Liver (tissue), 9 donors: ENCODE data around the gene GLS. TPM values are rescaled to one million over a fixed set of nuclear protein-coding genes. Genes with fewer than 3 reads are reported as not detected.

ENCODE experiments used
- DNase-seq: peaks from one replicate; pipeline ENCODE4 v3.0.0-alpha.2; 2017; ENCODE audit warnings: low spot score
- H3K27ac ChIP-seq, 2 donors: one replicate each; pipeline ENCODE4 v1.7.0; 2013; ENCODE audit warnings: inconsistent platforms in 2 of 2, low read length in 2 of 2, control low read depth in 1 of 2, low read depth in 1 of 2, mild to moderate bottlenecking in 1 of 2
- H3K27me3 ChIP-seq, 4 donors: one replicate each; pipeline versions ENCODE4 v1.6.1 to v1.7.0; 2013; ENCODE audit warnings: low read length in 3 of 4, inconsistent platforms in 1 of 4, mild to moderate bottlenecking in 1 of 4, moderate library complexity in 1 of 4; ENCODE audit not compliant: control insufficient read depth in 4 of 4, insufficient read depth in 4 of 4
- H3K36me3 ChIP-seq, 4 donors: one replicate each; pipeline versions ENCODE4 v1.6.1 to v1.7.0; 2013; ENCODE audit warnings: low read length in 3 of 4, mild to moderate bottlenecking in 3 of 4, low read depth in 1 of 4, moderate library complexity in 1 of 4; ENCODE audit not compliant: control insufficient read depth in 4 of 4, insufficient read depth in 3 of 4
- H3K4me1 ChIP-seq, 4 donors: one replicate each; pipeline versions ENCODE4 v1.6.1 to v1.7.0; 2013; ENCODE audit warnings: low read length in 3 of 4, mild to moderate bottlenecking in 3 of 4, moderate library complexity in 1 of 4; ENCODE audit not compliant: control insufficient read depth in 4 of 4, insufficient read depth in 4 of 4
- H3K4me3 ChIP-seq, 3 donors: one replicate each; pipeline versions ENCODE4 v1.6.1 to v1.7.0; 2013; ENCODE audit warnings: low read length in 3 of 3, control low read depth in 1 of 3, low read depth in 1 of 3, mild to moderate bottlenecking in 1 of 3
- H3K9ac ChIP-seq, 2 donors: one replicate each; pipeline ENCODE4 v1.7.0; 2013; ENCODE audit warnings: low read length in 2 of 2, mild to moderate bottlenecking in 2 of 2, moderate library complexity in 2 of 2, control low read depth in 1 of 2, low read depth in 1 of 2
- H3K9me3 ChIP-seq, 4 donors: one replicate each; pipeline versions ENCODE4 v1.6.1 to v1.7.0; 2013; ENCODE audit warnings: low read length in 3 of 4; ENCODE audit not compliant: control insufficient read depth in 4 of 4
- ATF3 ChIP-seq: IDR thresholded peaks from 2 replicates; pipeline ENCODE4 v1.6.1; 2016; ENCODE audit warnings: antibody characterized with exemption
- EGR1 ChIP-seq, 2 donors: IDR thresholded peaks; 2 replicates each; pipeline ENCODE4 v1.6.1; 2016 to 2018; ENCODE audit warnings: antibody characterized with exemption in 2 of 2, low read depth in 2 of 2
- FOXA1 ChIP-seq: IDR thresholded peaks from 2 replicates; pipeline ENCODE4 v1.6.1; 2016; ENCODE audit warnings: antibody characterized with exemption
- FOXA2 ChIP-seq: IDR thresholded peaks from 2 replicates; pipeline ENCODE4 v1.6.1; 2016; ENCODE audit warnings: antibody characterized with exemption
- GABPA ChIP-seq, 2 donors: IDR thresholded peaks in 1 of 2; conservative IDR thresholded peaks in 1 of 2; 2 replicates each; pipeline ENCODE4 v1.6.1; 2016; ENCODE audit warnings: antibody characterized with exemption in 2 of 2, mild to moderate bottlenecking in 1 of 2, moderate library complexity in 1 of 2
- HNF4A ChIP-seq, 2 donors: conservative IDR thresholded peaks; 2 replicates each; pipeline ENCODE4 v1.6.1; 2016; ENCODE audit warnings: antibody characterized with exemption in 2 of 2, mild to moderate bottlenecking in 2 of 2
- JUND ChIP-seq, 2 donors: IDR thresholded peaks; 2 replicates each; pipeline ENCODE4 v1.6.1; 2016; ENCODE audit warnings: antibody characterized with exemption in 2 of 2
- MAX ChIP-seq: IDR thresholded peaks from 2 replicates; pipeline ENCODE4 v1.6.1; 2016; ENCODE audit warnings: antibody characterized with exemption
- NR2F2 ChIP-seq: IDR thresholded peaks from 2 replicates; pipeline ENCODE4 v1.6.1; 2016; ENCODE audit warnings: antibody characterized with exemption
- RAD21 ChIP-seq, 2 donors: IDR thresholded peaks; 2 replicates each; pipeline ENCODE4 v1.6.1; 2016; ENCODE audit warnings: antibody characterized with exemption in 2 of 2, mild to moderate bottlenecking in 2 of 2
- REST ChIP-seq: IDR thresholded peaks from 2 replicates; pipeline ENCODE4 v1.6.1; 2016; ENCODE audit warnings: antibody characterized with exemption, mild to moderate bottlenecking
- RXRA ChIP-seq, 2 donors: IDR thresholded peaks; 2 replicates each; pipeline ENCODE4 v1.6.1; 2017 to 2018; ENCODE audit warnings: antibody characterized with exemption in 2 of 2, mild to moderate bottlenecking in 1 of 2
- SP1 ChIP-seq: IDR thresholded peaks from 2 replicates; pipeline ENCODE4 v1.6.1; 2018; ENCODE audit warnings: antibody characterized with exemption, mild to moderate bottlenecking
- TAF1 ChIP-seq: conservative IDR thresholded peaks from 2 replicates; pipeline ENCODE4 v1.6.1; 2016; ENCODE audit warnings: antibody characterized with exemption, mild to moderate bottlenecking
- YY1 ChIP-seq: IDR thresholded peaks from 2 replicates; pipeline ENCODE4 v1.6.1; 2016; ENCODE audit warnings: antibody characterized with exemption, mild to moderate bottlenecking
- WGBS: extraction: QIAGEN DNeasy Blood & Tissue Kit; methylation state at CpG from one replicate; pipeline ENCODE4 v1.1.7; 2013; 5-methylcytosine and 5-hydroxymethylcytosine counted together
- polyA plus RNA-seq, 2 donors: library from polyadenylated mRNA; stranded (reverse) in 1 of 2; unstranded in 1 of 2; fragments of 200-250 nt in 1 of 2; fragments of >200 nt in 1 of 2; fragmentation: Nextera tagmentation in 1 of 2; extraction: Ambion mirVana in 1 of 2; gene quantifications; one replicate each; pipeline versions ENCODE4 v1.2.1 to v1.2.3, GENCODE V29; 2013 to 2015
- total RNA-seq, 2 donors: library from RNA; depleted of rRNA; stranded (reverse); fragments of >200 nt; gene quantifications; one replicate each; pipeline ENCODE4 v1.2.3, GENCODE V29; 2014
- TF ChIP-seq, protein P1 (sequence below): fragments of 150-350 bp; IDR thresholded peaks from 2 replicates; pipeline ENCODE4 v1.5.1; 2017; ENCODE audit warnings: improper control_type of control experiment, low read depth, low read length; ENCODE audit not compliant: missing input control
- TF ChIP-seq, protein P2 (sequence below): IDR thresholded peaks from 2 replicates; pipeline ENCODE4 v1.6.1; 2016; ENCODE audit warnings: antibody characterized with exemption
- donor health status: healthy.
- donor health status: healthy.
- donor health status: healthy.
- donor health status: healthy.
- donor health status: healthy.

GLS gene
- total and polyA plus RNA-seq, 4 donors, result 4.3 to 38.6 (median 16.5) TPM

DNA sequence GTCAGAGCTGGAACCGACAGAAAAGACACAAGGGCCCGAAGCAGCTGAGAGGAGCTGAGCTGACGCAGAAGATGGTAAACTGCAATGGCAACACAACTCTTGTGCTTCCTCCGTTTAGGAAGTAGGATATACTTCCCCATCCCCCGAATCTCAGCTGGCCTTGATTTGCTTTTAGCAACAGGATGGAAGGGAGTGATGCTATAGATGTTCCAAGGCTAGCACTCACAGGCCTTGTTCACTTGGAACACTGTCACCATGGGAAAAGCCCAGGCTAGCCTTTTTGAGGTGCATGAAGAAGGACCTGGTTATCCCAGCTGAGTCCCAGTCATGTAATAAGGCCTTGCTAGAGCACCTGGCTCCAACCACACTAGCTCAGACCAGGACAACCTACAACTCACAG, 107.3 kb downstream of the GLS start:
- TF ChIP-seq JUND (IDR thresholded peaks at IDR 0.05), result no peak
- no peak for TF ChIP-seq HNF4A (conservative IDR thresholded peaks at IDR 0.05)
- TF ChIP-seq, protein P1, sequence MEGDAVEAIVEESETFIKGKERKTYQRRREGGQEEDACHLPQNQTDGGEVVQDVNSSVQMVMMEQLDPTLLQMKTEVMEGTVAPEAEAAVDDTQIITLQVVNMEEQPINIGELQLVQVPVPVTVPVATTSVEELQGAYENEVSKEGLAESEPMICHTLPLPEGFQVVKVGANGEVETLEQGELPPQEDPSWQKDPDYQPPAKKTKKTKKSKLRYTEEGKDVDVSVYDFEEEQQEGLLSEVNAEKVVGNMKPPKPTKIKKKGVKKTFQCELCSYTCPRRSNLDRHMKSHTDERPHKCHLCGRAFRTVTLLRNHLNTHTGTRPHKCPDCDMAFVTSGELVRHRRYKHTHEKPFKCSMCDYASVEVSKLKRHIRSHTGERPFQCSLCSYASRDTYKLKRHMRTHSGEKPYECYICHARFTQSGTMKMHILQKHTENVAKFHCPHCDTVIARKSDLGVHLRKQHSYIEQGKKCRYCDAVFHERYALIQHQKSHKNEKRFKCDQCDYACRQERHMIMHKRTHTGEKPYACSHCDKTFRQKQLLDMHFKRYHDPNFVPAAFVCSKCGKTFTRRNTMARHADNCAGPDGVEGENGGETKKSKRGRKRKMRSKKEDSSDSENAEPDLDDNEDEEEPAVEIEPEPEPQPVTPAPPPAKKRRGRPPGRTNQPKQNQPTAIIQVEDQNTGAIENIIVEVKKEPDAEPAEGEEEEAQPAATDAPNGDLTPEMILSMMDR, result no peak
- TF ChIP-seq GABPA (IDR thresholded peaks at IDR 0.05 in 1 of 2, conservative IDR thresholded peaks at IDR 0.05 in 1 of 2), result no peak
- no peak for TF ChIP-seq RAD21 (IDR thresholded peaks at IDR 0.05)
- no peak for TF ChIP-seq ATF3
- no peak for TF ChIP-seq NR2F2
- TF ChIP-seq REST, result no peak
- TF ChIP-seq SP1, result no peak
- no peak for TF ChIP-seq EGR1 (IDR thresholded peaks at IDR 0.05; ENCODE audit: low read depth in 2 of 2)
- no peak for TF ChIP-seq RXRA (IDR thresholded peaks at IDR 0.05)
- no peak for TF ChIP-seq YY1
- no peak for TF ChIP-seq FOXA1
- no peak for TF ChIP-seq FOXA2
- TF ChIP-seq, protein P2, sequence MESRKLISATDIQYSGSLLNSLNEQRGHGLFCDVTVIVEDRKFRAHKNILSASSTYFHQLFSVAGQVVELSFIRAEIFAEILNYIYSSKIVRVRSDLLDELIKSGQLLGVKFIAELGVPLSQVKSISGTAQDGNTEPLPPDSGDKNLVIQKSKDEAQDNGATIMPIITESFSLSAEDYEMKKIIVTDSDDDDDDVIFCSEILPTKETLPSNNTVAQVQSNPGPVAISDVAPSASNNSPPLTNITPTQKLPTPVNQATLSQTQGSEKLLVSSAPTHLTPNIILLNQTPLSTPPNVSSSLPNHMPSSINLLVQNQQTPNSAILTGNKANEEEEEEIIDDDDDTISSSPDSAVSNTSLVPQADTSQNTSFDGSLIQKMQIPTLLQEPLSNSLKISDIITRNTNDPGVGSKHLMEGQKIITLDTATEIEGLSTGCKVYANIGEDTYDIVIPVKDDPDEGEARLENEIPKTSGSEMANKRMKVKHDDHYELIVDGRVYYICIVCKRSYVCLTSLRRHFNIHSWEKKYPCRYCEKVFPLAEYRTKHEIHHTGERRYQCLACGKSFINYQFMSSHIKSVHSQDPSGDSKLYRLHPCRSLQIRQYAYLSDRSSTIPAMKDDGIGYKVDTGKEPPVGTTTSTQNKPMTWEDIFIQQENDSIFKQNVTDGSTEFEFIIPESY, result no peak
- WGBS, result 91% methylated on average over 5 of the region's 5 CpGs
- H3K9me3 ChIP-seq, result no peaks in the 10 kb centered on the region
- peaks cover 18 to 86% (median 72%) of the 10 kb centered on the region in 4 donors for H3K36me3 ChIP-seq
- DNase-seq, result no peak
- no peaks in the 10 kb centered on the region for H3K27me3 ChIP-seq
- no peak overlapping the region for H3K9ac ChIP-seq
- H3K4me3 ChIP-seq, result no peak overlapping the region
- H3K27ac ChIP-seq, result no peak overlapping the region
- H3K4me1 ChIP-seq, result peaks cover 0 to 13% (median 5%) of the 10 kb centered on the region in 4 donors

GRCh38 chr2:190988910-190989309, 108.3 kb downstream of the GLS start:
- H3K27me3 ChIP-seq, result no peaks in the 10 kb centered on the region
- DNase-seq, result no peak
- no peak overlapping the region for H3K4me3 ChIP-seq
- no peaks in the 10 kb centered on the region for H3K9me3 ChIP-seq
- no peak for TF ChIP-seq EGR1 (IDR thresholded peaks at IDR 0.05; ENCODE audit: low read depth in 2 of 2)
- no peak for TF ChIP-seq SP1
- TF ChIP-seq, protein P1, result no peak
- TF ChIP-seq JUND (IDR thresholded peaks at IDR 0.05), result no peak
- TF ChIP-seq NR2F2, result no peak
- no peak for TF ChIP-seq FOXA2
- TF ChIP-seq ATF3, result no peak
- no peak for TF ChIP-seq TAF1
- TF ChIP-seq MAX, result no peak
- H3K27ac ChIP-seq, result no peak overlapping the region
- H3K36me3 ChIP-seq, result peaks cover 20 to 86% (median 72%) of the 10 kb centered on the region in 4 donors
- no peak overlapping the region for H3K9ac ChIP-seq
- WGBS, result 96% methylated on average over 3 of the region's 3 CpGs
- H3K4me1 ChIP-seq, result peaks cover 0 to 13% (median 5%) of the 10 kb centered on the region in 4 donors
